ENCODE measurements around the gene ANK3. TPM values are rescaled to one million over a fixed set of nuclear protein-coding genes. Genes with fewer than 3 reads are reported as not detected.

The ANK3 gene
- total RNA-seq, 1 donor from 2014 or later = 12.6 TPM

GRCh38 chr10:60338002-60338564 lies 51.6 kb downstream of the ANK3 start:
- DNase-seq (ENCODE audit: low spot score) = no peak
- Mint-ChIP-seq H3K4me1 (ENCODE audit: unreplicated experiment) (no peaks in the 10 kb centered on the region), H3K9me3 (ENCODE audit: unreplicated experiment) (no peaks in the 10 kb centered on the region), H3K27ac (ENCODE audit: unreplicated experiment) (no peak overlapping the region), H3K36me3 (ENCODE audit: low read depth, unreplicated experiment) (no peaks in the 10 kb centered on the region), H3K27me3 (ENCODE audit: unreplicated experiment) (peaks cover 4% of the 10 kb centered on the region), H3K4me3 (ENCODE audit: unreplicated experiment) (no peak overlapping the region)
- TF ChIP-seq CTCF (IDR thresholded peaks at IDR 0.05; ENCODE audit: unreplicated experiment) = no peak

- no peak for TF ChIP-seq CTCF (IDR thresholded peaks at IDR 0.05; ENCODE audit: unreplicated experiment)
- Mint-ChIP-seq H3K27ac (ENCODE audit: unreplicated experiment) (no peak overlapping the region), H3K4me3 (ENCODE audit: unreplicated experiment) (no peak overlapping the region), H3K36me3 (ENCODE audit: low read depth, unreplicated experiment) (no peaks in the 10 kb centered on the region), H3K4me1 (ENCODE audit: unreplicated experiment) (no peaks in the 10 kb centered on the region), H3K9me3 (ENCODE audit: unreplicated experiment) (no peaks in the 10 kb centered on the region), H3K27me3 (ENCODE audit: unreplicated experiment) (peaks cover 4% of the 10 kb centered on the region)
- no peak for DNase-seq (ENCODE audit: low spot score)
These were observed 52.6 kb downstream of the ANK3 start for GRCh38 chr10:60336901-60337630.

- no peak for TF ChIP-seq CTCF (IDR thresholded peaks at IDR 0.05; ENCODE audit: unreplicated experiment)
- DNase-seq (ENCODE audit: low spot score) = no peak
- peaks cover 4% of the 10 kb centered on the region for H3K27me3 Mint-ChIP-seq (ENCODE audit: unreplicated experiment)
- H3K36me3 Mint-ChIP-seq (ENCODE audit: low read depth, unreplicated experiment) = no peaks in the 10 kb centered on the region
- H3K9me3 Mint-ChIP-seq (ENCODE audit: unreplicated experiment) = no peaks in the 10 kb centered on the region
- no peak overlapping the region for H3K27ac Mint-ChIP-seq (ENCODE audit: unreplicated experiment)
- no peaks in the 10 kb centered on the region for H3K4me1 Mint-ChIP-seq (ENCODE audit: unreplicated experiment)
- H3K4me3 Mint-ChIP-seq (ENCODE audit: unreplicated experiment) = no peak overlapping the region
These were observed 54.0 kb downstream of the ANK3 start for GRCh38 chr10:60335708-60336107.

GRCh38 chr10:60334991-60335390 lies 54.7 kb downstream of the ANK3 start:
- Mint-ChIP-seq H3K4me1 (ENCODE audit: unreplicated experiment) (no peaks in the 10 kb centered on the region), H3K27ac (ENCODE audit: unreplicated experiment) (no peak overlapping the region), H3K36me3 (ENCODE audit: low read depth, unreplicated experiment) (no peaks in the 10 kb centered on the region), H3K9me3 (ENCODE audit: unreplicated experiment) (no peaks in the 10 kb centered on the region), H3K4me3 (ENCODE audit: unreplicated experiment) (no peak overlapping the region), H3K27me3 (ENCODE audit: unreplicated experiment) (peaks cover 4% of the 10 kb centered on the region)
- no peak for DNase-seq (ENCODE audit: low spot score)
- no peak for TF ChIP-seq CTCF (IDR thresholded peaks at IDR 0.05; ENCODE audit: unreplicated experiment)

- DNase-seq (ENCODE audit: low spot score) = no peak
- Mint-ChIP-seq H3K4me1 (ENCODE audit: unreplicated experiment) (no peaks in the 10 kb centered on the region), H3K4me3 (ENCODE audit: unreplicated experiment) (no peak overlapping the region), H3K27ac (ENCODE audit: unreplicated experiment) (no peak overlapping the region), H3K36me3 (ENCODE audit: low read depth, unreplicated experiment) (no peaks in the 10 kb centered on the region), H3K9me3 (ENCODE audit: unreplicated experiment) (no peaks in the 10 kb centered on the region), H3K27me3 (ENCODE audit: unreplicated experiment) (peaks cover 3% of the 10 kb centered on the region)
- TF ChIP-seq CTCF (IDR thresholded peaks at IDR 0.05; ENCODE audit: unreplicated experiment) = no peak
These were observed 57.3 kb downstream of the ANK3 start for GRCh38 chr10:60332371-60332770.

Data from endothelial cell (in vitro differentiated cells).